Measurements from ENCODE around the gene STPG4.
"Not testable (repeated sequence)": the region's sequence is repeated elsewhere in the genome, so short reads cannot be mapped to it uniquely, and the experiment has no call there.

STPG4 gene

GRCh38 chr2:47172922-47173695, 18.0 kb upstream of the STPG4 start:
- FAIRE-seq, result no peak

GRCh38 chr2:47172156-47172921, 17.2 kb upstream of the STPG4 start:
- FAIRE-seq, result no peak

- FAIRE-seq, result no peak
These were observed 14.7 kb upstream of the STPG4 start for GRCh38 chr2:47169784-47170183.

GRCh38 chr2:47168895-47169294, 13.8 kb upstream of the STPG4 start:
- not testable (repeated sequence) for FAIRE-seq

- FAIRE-seq, result no peak
These were observed 12.0 kb upstream of the STPG4 start for GRCh38 chr2:47167149-47167548.

GRCh38 chr2:47165001-47165555, 10.0 kb upstream of the STPG4 start:
- FAIRE-seq, result no peak

- no peak for FAIRE-seq
These were observed 7.7 kb upstream of the STPG4 start for GRCh38 chr2:47162780-47163179.

- FAIRE-seq, result no peak
These were observed 6.4 kb upstream of the STPG4 start for GRCh38 chr2:47161475-47161874.

GRCh38 chr2:47160660-47161059, 5.6 kb upstream of the STPG4 start:
- no peak for FAIRE-seq

- FAIRE-seq, result no peak
These were observed 5.1 kb upstream of the STPG4 start for GRCh38 chr2:47160211-47160610.

- FAIRE-seq, result no peak
These were observed 4.5 kb upstream of the STPG4 start for GRCh38 chr2:47159627-47160026.

- no peak for FAIRE-seq
These were observed 3.5 kb upstream of the STPG4 start for GRCh38 chr2:47158576-47158975.

GRCh38 chr2:47152803-47153202, 2.3 kb downstream of the STPG4 start:
- FAIRE-seq, result no peak

GRCh38 chr2:47150175-47150574, 4.9 kb downstream of the STPG4 start:
- no peak for FAIRE-seq

- no peak for FAIRE-seq
These were observed 8.1 kb downstream of the STPG4 start for GRCh38 chr2:47147021-47147420.

- no peak for FAIRE-seq
These were observed 9.6 kb downstream of the STPG4 start for GRCh38 chr2:47145466-47145865.

- no peak for FAIRE-seq
These were observed 13.6 kb downstream of the STPG4 start for GRCh38 chr2:47141520-47141919.

- FAIRE-seq, result no peak
These were observed 20.6 kb downstream of the STPG4 start for GRCh38 chr2:47134386-47135090.

- FAIRE-seq, result no peak
These were observed 22.1 kb downstream of the STPG4 start for GRCh38 chr2:47133046-47133445.

GRCh38 chr2:47129191-47129706, 25.9 kb downstream of the STPG4 start:
- no peak for FAIRE-seq

GRCh38 chr2:47128705-47129104, 26.4 kb downstream of the STPG4 start:
- no peak for FAIRE-seq

- FAIRE-seq, result no peak
These were observed 27.1 kb downstream of the STPG4 start for GRCh38 chr2:47127862-47128543.

Measured in colon (tissue), 2 donors.